ENCODE measurements around the gene GBP3.
A peak's percentile ranks its signal among the peaks of the same experiment; 100 is the strongest.

Gene GBP3

DNA sequence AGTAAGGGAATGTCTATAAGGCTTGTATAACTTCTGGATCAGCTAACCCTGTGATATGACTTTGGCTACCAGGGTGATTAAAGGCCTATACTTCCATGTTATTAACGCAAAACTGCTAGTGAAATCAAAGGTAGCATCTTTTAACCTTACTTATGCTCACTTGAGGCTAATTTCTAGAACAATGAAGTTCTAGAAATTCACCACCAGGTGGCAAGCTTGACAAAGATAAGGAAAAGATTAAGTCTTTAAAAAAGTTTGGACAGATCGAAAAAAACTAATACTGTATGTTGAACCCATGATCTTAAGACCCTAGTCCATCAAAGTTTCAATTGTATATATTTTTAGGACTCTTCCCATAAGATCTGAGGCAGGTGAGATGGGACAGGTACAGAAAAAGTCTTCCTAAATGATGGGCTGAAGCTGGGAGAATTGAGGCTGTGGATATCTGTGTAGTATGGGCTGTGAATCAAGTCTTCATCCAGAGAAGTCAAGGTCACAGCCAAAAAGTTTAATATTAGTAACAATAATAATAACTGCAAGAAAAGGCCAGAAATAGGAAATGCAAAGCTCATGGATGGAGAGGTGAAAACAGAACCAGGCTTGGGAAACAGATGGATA lies 49.0 kb downstream of the GBP3 start:
- TF ChIP-seq, protein P1, sequence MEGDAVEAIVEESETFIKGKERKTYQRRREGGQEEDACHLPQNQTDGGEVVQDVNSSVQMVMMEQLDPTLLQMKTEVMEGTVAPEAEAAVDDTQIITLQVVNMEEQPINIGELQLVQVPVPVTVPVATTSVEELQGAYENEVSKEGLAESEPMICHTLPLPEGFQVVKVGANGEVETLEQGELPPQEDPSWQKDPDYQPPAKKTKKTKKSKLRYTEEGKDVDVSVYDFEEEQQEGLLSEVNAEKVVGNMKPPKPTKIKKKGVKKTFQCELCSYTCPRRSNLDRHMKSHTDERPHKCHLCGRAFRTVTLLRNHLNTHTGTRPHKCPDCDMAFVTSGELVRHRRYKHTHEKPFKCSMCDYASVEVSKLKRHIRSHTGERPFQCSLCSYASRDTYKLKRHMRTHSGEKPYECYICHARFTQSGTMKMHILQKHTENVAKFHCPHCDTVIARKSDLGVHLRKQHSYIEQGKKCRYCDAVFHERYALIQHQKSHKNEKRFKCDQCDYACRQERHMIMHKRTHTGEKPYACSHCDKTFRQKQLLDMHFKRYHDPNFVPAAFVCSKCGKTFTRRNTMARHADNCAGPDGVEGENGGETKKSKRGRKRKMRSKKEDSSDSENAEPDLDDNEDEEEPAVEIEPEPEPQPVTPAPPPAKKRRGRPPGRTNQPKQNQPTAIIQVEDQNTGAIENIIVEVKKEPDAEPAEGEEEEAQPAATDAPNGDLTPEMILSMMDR (IDR thresholded peaks at IDR 0.05), result peak; percentile 70

DNA sequence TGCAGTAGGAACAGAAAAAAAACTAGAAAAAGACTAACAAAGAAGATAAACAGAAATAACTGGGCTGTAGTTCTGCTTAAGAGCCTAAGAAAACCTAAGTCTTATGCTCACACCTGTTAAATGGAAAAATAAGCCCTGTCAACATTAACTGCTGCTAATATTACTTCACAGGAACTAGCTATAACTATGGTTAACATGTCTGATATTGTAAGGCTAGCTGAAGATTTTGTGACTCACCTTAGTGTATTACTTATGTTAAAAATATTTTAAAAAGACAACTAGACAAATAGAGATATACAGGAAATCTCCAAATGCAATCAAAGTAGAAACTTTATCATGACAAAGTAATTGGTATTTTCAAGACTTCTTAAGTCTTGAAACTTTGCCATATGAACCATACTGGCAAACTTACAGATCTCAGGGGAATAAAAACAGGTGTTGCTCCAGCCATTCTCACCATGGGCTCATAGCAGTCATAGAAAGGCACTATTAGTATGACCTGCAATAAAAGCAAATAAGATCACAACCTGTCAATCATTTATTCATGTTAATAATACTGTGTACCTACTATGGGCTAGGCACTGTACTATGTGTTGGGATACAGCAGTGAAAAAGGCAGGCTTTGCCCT lies 60.9 kb downstream of the GBP3 start:
- TF ChIP-seq, protein P1 (IDR thresholded peaks at IDR 0.05), result no peak

DNA sequence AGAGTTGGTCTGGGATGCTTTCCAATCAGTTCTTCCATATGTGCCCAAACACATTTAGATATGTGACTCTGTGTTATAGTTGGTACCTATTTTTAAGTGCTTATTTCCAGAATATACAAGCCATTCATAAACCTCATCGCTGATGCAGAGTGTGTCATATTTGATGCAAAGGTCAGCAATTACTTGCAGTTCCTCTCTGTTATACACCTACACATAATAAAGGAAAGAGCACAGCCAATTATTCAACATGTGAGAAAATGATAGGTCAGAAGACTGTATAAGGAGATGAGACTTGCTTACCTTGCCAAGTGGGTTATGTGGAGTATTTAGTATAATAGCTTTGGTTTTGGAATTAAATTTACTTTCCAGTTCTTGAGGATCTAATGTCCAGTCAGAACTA lies 61.6 kb downstream of the GBP3 start:
- TF ChIP-seq, protein P1 (IDR thresholded peaks at IDR 0.05), result no peak

Data from LNCAP (cell line).